CD4-positive, alpha-beta T cell treated with Interleukin-17A for 1 hour (primary cell): ENCODE results near the gene ST3GAL2.

Source experiments
- DNase-seq: peaks from one replicate; pipeline ENCODE4 v3.0.0-alpha.2; 2020

ST3GAL2 gene

GRCh38 chr16:70437017-70437581 lies 1.8 kb downstream of the ST3GAL2 start:
- no peak for DNase-seq

DNA sequence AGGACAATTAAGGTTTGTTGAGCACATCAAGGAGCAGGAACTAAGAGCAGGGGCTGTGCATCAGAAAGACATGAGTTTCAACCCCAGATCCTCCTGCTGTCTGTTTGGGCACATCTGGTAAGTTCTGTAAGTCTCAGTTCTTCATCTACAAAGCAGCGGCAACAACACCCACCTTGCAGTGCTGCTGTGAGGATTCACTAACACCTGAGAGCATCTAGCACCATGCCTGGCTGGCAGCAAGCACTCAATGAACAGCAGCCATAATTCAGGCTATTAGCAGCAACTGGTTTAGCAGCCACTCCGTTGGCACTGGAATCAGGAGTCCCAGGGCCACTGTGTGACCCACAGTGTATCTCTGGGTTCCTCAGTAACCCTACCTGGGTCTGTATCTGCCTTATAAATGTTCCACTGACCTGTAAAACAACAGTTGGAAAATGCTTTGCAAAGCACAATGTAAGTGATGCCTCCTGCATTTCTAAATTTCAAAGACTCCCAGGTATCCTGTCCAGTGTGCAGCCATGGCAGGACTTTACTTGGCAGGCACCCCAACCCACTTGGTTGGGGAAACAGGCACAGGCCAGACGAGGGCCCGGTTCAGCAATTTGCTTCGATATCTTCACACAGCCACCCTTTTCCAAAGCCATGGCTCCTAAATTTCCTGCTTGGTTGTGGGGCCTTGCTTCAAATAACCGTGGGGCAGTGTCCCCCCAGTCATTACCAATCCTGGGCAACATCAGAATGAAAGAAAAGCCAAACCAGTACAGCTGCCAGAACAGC lies 4.2 kb downstream of the ST3GAL2 start:
- no peak for DNase-seq

DNA sequence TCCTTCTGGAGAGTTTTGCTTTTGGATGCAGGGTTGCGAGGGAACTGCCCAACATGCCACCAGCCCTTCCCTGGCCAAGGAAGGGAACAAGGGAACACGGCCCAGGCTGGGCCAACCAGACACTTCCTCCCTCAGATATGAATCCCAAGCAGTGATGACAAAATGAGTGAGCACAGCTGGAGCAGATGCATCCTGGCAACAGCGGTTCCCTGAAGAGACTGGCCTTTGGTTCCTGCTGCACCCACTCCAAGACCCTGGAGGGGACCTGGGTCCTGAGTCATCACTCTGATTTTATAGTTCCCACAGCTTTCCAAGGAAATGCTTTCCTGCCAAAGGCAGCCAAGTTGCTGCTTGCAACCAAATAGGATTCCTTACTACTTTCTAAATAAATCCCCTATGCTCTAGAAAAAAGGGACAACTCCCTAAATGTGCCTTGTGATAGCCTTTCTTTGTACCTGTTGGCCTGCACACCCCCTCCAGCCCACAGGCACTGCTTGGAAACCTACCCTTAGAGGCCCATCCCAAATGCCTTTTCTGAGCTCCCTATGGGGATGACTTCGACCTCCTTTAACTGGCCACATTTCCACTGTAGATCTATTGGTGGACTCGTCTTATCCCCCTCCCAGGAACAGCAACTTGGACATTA lies 5.3 kb downstream of the ST3GAL2 start:
- no peak for DNase-seq

- DNase-seq = no peak
Observed at GRCh38 chr16:70432723-70433457, 6.0 kb downstream of the ST3GAL2 start.

DNA sequence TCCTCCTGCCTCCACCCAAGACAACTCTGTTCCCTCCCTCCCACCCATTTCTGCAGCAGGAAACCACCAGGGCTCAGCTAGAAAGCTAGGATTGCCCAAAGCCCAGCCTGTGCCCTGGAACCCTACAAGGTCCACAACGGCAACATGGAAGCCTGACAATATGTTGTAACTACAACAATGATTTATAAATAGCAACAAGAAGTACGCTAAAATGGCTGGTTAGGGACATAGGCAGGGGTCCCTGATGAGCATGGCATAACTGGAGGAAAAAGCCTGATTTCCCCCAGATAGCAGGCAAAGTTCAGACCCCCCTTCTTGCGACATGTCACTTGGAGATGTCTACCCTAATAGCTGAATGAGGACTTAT lies 6.6 kb downstream of the ST3GAL2 start:
- no peak for DNase-seq

DNA sequence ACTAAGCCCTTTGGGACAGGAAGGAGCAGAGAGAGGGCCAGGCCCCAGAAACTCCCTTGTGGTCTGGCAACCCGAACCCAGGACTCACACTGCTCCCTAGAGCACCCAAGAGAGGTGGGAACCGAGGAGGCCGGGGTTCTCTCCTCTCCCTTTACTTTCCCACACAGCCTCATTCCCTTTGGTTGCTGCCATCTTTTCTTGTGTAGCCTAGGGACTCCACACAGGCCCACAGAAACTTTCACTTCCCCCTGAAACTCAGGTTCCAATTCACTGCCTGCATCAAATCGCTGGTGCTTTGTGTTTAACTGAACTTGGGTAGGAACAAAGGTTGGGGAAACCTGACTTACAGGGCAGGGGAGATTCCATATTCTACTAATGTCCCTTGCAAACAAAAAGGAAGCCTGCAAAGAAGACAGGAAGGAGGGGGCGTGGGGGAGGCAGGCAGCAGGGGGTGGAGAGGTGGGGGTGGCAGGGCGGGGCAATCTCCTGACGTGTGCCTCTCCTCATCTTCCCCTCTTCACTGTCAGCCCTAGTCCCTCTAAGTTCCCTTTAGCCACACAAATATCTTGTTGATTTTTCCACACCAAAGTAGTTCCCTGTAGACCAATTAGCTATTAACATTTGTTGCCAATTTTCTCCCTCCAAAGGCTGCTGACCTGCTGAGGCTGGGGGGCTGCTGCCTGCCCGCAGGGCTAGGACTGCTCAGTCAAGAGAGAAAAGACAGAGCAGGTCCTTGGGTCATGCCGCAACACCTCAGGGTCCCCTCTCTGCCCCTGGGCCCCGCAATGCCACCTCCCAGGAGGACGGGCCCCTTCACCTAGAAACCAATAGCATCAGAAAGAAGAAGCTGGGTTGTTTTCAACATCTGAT lies 8.0 kb downstream of the ST3GAL2 start:
- peak; percentile 80 for DNase-seq

- no peak for DNase-seq
Observed at GRCh38 chr16:70429888-70430666, 8.8 kb downstream of the ST3GAL2 start.

DNA sequence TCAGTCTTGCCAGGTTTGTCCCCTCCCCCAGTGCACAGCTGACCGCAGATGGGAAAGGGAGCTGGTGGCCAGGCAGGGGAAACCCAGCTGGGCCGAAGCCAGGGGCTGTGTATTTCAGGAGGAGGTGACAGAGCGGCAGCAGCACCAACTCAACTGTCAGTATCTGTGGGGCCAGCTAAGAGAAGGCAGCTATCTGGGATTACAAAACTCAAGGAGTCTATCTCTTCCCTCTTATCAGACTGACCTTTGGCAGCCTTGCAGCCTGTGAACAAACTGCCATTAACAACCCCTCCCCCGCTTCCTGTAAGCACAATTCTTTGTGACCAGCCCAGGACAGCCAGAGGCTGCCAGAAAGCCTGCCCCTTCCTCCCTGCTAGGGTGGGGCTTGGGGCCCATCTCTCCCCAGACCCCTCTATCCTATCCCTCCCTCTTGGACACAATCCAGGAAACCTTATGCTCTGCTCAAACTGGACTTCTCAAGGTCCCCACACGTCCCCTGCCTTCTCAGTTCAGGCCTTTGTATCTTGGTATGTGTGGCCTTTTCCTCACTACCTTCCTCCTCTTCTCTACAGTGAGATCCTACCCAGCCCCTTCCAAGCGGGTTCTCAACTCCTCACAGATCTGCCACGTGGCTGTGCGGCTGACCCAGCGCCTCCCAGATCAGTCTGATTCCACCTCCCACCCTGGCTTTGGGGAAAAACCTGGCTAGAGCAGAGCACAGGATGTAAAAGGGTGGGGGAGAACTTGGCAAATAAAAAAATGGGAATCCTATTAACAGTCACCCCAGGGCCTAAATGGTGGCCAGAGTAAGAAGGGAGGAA lies 10.5 kb downstream of the ST3GAL2 start:
- peak; percentile 42 for DNase-seq

DNA sequence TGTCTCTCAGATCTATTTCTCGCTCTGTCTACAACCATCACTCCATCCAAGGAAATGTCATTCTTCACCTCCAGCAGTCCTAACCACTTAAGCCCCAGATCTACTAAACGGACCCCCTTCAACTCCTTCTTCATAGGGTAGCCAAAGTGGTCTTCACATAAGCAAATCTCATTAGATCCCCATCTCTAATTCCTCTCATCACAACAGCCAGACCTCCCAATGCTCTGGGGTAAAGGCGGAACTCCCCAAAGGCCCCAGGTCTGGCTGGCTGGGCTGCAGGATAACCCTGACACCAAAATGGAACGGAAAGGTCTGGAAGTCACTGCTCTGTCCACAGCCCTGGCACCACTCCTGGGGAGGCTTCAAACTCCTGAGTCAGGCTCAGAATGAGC lies 11.1 kb downstream of the ST3GAL2 start:
- DNase-seq = no peak

DNA sequence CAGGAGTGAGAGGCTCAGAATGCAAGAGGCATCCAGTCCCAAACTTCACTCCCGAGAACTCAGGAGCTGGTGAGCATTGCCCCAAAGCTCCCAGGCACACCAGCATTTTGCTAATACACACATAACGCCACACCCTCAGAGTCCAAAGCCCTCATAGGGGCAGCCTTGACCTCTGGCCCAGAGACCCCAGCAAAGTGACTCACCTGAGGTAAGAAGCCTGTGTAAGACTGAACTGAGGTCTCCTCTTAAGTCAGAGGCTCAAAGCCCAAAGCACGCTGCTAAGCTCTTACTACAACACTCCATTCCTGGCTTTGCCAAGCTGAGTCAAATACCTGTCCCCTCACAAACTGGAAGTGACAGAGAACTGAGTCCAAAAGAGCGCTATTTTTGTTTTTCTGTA lies 16.4 kb downstream of the ST3GAL2 start:
- DNase-seq = no peak

DNA sequence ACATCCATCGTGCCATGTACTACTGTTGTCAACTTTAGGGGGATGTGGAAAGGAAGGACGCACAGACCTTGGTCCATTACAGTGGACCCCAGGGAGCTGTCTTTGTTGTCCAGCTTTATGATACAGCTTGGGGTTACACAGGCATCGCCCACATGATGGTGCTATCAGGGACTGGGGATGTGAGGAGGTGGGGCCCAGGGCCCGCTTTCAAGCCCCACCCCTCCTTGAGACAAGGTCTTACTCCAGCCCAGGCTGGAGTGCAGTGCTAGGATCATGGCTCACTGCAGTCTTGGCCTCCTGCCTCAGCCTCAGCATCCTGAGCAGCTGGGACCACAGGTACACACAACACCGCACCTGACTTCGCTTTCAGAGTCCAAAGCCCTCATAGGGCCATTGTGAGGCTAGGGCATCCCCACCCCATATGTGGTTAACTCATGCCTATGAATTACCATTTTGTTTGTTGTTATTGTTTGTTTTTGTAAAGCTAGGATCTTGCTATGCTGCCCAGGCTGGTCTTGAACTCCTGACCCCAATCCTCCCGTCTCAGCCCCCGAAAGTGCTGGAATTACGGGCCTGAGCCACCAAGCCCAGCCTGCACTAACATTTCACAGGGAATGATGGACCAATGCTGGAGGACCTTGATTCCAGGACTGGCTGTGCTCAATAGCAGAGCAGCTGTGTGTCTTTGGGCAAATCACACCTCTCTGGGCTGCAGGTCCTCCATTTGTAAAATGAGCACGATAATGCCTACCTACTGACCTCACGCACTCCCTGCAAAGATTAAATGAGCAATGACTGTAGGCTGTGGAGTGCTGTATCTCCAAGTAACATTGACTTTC lies 17.2 kb downstream of the ST3GAL2 start:
- DNase-seq = no peak

DNA sequence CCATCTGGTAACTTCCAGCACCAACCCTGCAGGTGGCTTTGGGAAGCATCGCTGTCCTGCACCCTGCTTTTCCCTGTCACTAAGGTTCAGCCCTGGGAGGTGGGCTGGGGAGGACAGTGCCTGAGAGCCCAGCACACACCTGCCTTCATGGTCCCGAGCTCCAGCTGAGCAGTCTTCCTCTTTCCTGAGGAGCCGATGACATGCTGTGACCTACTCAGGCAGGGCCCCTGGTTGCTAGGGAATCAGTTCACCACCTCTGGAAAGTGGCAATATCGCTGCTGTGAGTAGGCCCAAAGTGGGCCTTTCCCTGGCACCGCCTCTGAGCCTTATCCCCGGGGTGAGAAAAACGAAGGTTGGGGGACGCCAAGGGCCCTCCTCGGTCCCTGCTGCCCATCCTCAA lies 17.9 kb downstream of the ST3GAL2 start:
- no peak for DNase-seq

DNA sequence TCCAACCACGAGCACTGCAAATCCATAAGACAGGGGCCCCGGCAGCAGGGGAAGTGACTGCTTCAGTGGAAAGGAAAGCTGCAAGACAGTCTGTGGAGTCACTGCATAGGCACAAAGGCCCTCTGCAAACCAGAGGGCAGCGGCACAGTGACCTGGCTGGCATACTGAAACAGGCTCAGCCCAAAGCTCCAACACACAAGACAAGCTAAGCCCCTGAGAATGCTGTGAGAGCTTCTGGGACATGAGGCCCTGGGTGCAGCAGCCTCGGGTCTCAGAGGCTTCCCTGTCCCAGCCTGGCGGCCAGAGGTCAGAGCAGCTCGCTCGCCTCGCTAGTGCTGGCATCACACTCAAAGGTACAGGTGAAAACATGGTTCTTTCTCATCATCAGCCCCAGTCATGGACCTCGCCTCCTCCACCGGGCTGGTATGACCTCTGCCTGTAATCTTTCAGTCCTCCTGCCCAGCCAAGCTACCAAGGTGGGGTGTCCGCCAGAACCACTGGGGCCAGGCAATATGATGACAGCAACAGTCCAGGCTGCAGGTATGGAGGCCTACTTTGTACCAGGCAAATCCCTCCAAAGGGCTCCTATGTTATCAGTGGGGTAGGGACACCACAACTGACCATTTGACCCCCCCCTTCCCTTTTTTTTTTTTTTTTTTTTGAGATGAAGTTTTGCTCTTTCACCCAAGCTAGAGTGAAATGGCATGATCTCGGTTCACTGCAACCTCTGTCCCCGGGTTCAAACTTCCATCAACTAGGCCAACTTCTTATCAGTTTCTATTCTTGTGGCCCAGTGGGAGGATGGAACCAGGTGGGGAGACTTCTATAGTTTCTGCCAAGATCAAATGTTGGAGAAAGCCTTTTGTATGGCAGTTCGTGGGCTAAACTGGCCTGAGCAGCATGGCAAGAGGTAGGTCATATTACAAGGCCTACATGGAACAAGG lies 19.2 kb downstream of the ST3GAL2 start:
- DNase-seq = no peak

GRCh38 chr16:70418993-70419318 lies 19.9 kb downstream of the ST3GAL2 start:
- no peak for DNase-seq

- no peak for DNase-seq
Observed at GRCh38 chr16:70418274-70418992, 20.5 kb downstream of the ST3GAL2 start.

DNA sequence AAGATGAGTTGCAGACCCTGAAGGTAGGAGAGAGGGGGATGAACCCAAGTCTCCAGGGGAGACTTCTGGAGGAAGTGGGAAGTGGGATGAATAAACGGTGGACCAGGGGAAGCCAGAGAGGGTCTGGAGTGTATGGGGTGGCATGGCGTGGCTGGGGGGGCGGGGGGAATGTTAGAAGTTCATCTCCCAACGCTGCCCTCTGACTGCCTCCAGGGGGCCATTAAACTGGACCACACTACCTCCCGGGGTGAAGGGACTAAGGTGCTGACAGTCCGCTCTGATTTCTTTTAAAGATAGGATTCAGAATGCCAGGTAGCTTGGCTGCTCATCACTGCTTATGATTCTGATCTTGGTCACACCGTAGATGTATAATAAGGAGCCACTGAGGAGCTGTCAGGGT lies 21.2 kb downstream of the ST3GAL2 start:
- no peak for DNase-seq

GRCh38 chr16:70416748-70417616 lies 21.9 kb downstream of the ST3GAL2 start:
- no peak for DNase-seq
